GM12891 (cell line): Measurements from ENCODE around the gene PRRT3.

ENCODE experiments used
- PAX5 ChIP-seq: IDR thresholded peaks from 2 replicates; pipeline ENCODE4 v1.6.1; 2011; ENCODE audit warnings: low read length, moderate library complexity, mild to moderate bottlenecking; ENCODE audit not compliant: insufficient read depth, severe bottlenecking
- POLR2A ChIP-seq: IDR thresholded peaks from 2 replicates; pipeline ENCODE4 v1.6.1; 2011; ENCODE audit warnings: low read depth, low read length, control low read depth
- POLR2AphosphoS5 ChIP-seq: IDR thresholded peaks from 2 replicates; pipeline ENCODE4 v1.6.1; 2011; ENCODE audit warnings: low read depth, low read length, control low read depth
- TAF1 ChIP-seq: IDR thresholded peaks from 2 replicates; pipeline ENCODE4 v1.6.1; 2011; ENCODE audit warnings: low read depth, low read length, control low read depth

- TF ChIP-seq TAF1, result no peak
- TF ChIP-seq POLR2A, result no peak
- TF ChIP-seq POLR2AphosphoS5, result no peak
- no peak for TF ChIP-seq PAX5
These were observed 33.8 kb downstream of the PRRT3 start for GRCh38 chr3:9918261-9919038.
